Kidney epithelial cell (primary cell): ENCODE measurements around the gene PSMC4. TPM values are rescaled to one million over a fixed set of nuclear protein-coding genes. Genes with fewer than 3 reads are reported as not detected.
A peak's percentile ranks its signal among the peaks of the same experiment; 100 is the strongest.

Source experiments
- DNase-seq: peaks from one replicate; pipeline ENCODE4 v3.0.0-alpha.2; 2010; ENCODE audit warnings: low read depth
- H3K27me3 ChIP-seq: 2 replicates; pipeline ENCODE4 v1.6.0; 2011; ENCODE audit warnings: low read length; ENCODE audit not compliant: control insufficient read depth, insufficient read depth
- H3K36me3 ChIP-seq: 2 replicates; pipeline ENCODE4 v1.5.1; 2011; ENCODE audit warnings: low read length; ENCODE audit not compliant: control insufficient read depth, insufficient read depth
- H3K4me3 ChIP-seq: 2 replicates; pipeline ENCODE4 v1.5.1; 2011; ENCODE audit warnings: low read depth, mild to moderate bottlenecking, control low read depth, low read length
- total RNA-seq: library from RNA; depleted of rRNA; stranded (reverse); fragments of >200 nt; gene quantifications from 2 replicates; pipeline ENCODE4 v1.2.3, GENCODE V29; 2015
- TF ChIP-seq, protein P1 (sequence below): IDR thresholded peaks from 2 replicates; pipeline ENCODE4 v1.5.1; 2011; ENCODE audit warnings: mild to moderate bottlenecking, moderate library complexity, low read length, control low read depth, inconsistent platforms; ENCODE audit not compliant: insufficient read depth, poor library complexity, severe bottlenecking

The PSMC4 gene
- total RNA-seq, 1 donor from 2014 or later = 149 TPM

DNA sequence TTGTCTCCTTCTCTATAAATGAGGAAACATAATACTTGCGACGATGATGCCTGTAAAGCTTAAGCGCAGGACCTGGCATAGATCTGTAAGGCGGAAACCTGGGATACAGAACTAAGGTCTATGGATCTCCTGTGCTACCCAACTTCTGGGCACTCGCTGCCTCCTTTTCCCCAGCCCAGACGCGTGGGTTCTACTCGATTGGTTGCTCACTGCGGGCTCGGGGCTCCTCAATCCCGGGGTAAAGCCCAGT lies 615 bp upstream of the PSMC4 start:
- H3K4me3 ChIP-seq = peak overlapping the region; percentile 53
- TF ChIP-seq, protein P1, sequence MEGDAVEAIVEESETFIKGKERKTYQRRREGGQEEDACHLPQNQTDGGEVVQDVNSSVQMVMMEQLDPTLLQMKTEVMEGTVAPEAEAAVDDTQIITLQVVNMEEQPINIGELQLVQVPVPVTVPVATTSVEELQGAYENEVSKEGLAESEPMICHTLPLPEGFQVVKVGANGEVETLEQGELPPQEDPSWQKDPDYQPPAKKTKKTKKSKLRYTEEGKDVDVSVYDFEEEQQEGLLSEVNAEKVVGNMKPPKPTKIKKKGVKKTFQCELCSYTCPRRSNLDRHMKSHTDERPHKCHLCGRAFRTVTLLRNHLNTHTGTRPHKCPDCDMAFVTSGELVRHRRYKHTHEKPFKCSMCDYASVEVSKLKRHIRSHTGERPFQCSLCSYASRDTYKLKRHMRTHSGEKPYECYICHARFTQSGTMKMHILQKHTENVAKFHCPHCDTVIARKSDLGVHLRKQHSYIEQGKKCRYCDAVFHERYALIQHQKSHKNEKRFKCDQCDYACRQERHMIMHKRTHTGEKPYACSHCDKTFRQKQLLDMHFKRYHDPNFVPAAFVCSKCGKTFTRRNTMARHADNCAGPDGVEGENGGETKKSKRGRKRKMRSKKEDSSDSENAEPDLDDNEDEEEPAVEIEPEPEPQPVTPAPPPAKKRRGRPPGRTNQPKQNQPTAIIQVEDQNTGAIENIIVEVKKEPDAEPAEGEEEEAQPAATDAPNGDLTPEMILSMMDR = no peak

DNA sequence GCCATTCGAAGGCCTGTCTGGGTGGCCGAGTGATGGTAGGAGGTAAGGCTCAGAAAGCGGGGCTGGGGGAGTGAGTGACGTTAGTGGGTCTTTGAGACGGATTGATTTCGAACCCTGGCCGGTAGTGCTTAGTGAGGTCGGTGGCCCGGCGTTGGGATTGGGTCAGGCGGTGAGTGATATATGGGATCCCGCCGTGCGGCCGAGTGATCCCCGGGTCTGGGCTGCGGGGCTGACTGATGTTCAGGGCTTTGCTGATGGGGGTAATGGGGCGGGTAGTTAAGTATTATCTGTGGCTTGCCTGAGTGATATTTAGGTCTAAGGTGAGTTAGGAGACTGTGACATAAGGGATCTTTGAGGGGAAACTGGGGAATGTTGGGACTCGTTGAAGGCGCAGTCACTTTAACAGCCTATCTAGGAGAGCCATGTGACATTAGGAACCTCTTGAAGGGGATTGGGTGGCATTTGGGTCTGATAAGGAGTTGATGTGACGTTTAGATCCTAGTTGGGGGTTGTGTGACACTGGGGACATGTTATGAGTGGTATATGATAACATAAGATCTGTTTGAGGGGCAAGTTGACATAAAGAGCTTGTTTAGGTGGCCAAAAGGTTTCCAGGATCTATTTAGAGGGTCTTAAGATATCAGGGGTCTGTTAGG lies 543 bp downstream of the PSMC4 start:
- H3K27me3 ChIP-seq = no peaks in the 10 kb centered on the region
- H3K36me3 ChIP-seq = peaks cover 6% of the 10 kb centered on the region
- TF ChIP-seq, protein P1 = no peak
- peak overlapping the region; percentile 72 for H3K4me3 ChIP-seq
- DNase-seq = no peak

More for the DNA sequence above, 615 bp upstream of the PSMC4 start:
- Histone ChIP-seq H3K36me3 (peaks cover 6% of the 10 kb centered on the region), H3K27me3 (no peaks in the 10 kb centered on the region)
- DNase-seq = no peak

DNA sequence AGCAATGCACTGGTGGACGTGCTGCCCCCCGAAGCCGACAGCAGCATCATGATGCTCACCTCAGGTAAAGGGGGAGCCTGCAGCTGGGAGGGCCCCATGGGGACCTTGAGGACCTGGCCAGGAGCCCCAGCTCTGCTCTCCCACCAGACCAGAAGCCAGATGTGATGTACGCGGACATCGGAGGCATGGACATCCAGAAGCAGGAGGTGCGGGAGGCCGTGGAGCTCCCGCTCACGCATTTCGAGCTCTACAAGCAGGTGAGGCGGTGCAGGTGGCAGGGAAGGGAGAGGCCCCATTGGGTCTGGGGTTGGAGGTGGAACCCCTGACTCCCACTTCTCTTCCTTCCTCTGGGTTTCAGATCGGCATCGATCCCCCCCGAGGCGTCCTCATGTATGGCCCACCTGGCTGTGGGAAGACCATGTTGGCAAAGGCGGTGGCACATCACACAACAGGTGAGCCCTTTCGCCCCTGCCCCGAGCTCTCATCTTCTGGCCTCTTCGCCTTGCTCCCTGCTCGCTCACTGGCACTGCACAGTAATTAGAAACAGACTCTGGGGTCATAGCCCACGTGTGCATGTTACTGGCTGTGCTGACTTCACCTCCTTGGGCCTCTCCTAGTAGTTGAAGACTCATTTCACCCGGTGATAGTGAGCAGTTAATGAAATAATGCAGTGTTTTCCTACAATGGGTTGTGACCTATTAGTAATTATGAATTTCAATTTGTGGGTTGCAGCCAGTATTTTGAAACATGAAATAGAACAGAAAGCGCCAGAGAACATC lies 3.6 kb downstream of the PSMC4 start:
- H3K27me3 ChIP-seq = no peaks in the 10 kb centered on the region
- TF ChIP-seq, protein P1 = no peak
- H3K36me3 ChIP-seq = peaks cover 6% of the 10 kb centered on the region

DNA sequence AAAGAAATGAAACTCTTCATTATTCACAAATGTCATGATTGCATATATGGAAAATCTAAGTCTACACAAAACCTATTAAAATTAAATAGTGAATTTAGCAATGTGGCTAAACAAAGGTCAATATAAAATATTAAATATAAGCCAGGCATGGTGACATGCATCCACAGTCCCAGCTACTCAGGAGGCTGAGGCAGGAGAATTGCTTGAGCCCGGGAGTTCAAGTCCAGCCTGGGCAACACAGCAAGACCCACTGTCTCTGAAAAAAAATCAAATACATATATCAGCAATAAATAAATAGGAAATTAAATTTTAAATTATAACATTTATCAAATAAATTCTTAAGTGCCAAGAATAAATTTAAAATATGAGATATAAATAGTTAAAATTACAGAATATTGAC lies 11.9 kb downstream of the PSMC4 start:
- TF ChIP-seq, protein P1 = no peak
- H3K36me3 ChIP-seq = no peaks in the 10 kb centered on the region
- H3K27me3 ChIP-seq = no peaks in the 10 kb centered on the region
- no peak overlapping the region for H3K4me3 ChIP-seq
- DNase-seq = no peak

More for the DNA sequence above, 3.6 kb downstream of the PSMC4 start:
- no peak overlapping the region for H3K4me3 ChIP-seq
- DNase-seq = no peak

DNA sequence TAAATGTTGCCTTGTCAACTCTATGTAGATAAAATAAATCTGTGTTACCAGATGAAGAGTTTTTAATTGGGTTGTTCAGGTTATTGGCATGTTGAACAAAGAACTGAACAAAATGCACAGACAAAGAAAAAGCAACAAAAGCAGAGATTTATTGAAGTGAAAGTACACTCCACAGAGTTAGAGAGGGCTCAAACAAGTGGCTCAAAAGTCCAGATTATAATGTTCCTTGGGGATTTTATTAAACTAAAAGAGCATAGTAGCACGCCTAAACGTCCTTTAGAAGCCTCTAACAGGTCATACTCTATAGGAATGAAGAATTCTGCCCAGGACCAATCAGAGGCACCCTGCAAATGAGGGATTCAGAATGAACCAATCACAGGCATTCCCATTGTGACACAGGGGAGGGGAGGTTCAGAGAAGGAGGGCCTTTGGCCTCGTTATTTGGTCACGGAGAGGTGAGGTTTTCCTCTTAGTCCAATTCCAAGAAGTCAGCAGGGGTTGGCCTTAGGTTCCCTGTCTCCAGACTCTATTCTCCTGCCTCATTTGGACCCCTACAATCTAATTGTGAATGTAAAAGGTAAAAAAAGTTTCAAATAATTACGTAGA lies 12.8 kb downstream of the PSMC4 start:
- H3K36me3 ChIP-seq = no peaks in the 10 kb centered on the region
- no peak for DNase-seq
- TF ChIP-seq, protein P1 = no peak

More for the DNA sequence above, 12.8 kb downstream of the PSMC4 start:
- Histone ChIP-seq H3K4me3 (no peak overlapping the region), H3K27me3 (no peaks in the 10 kb centered on the region)
